NCI-H1417 (cell line): ENCODE results near the gene C1orf198.
A peak's percentile ranks its signal among the peaks of the same experiment; 100 is the strongest.

Experiments used
- DNase-seq, 3 experiments: peaks; one replicate each; lab custom pipeline; 2025; lab: John Stamatoyannopoulos, UW

Gene C1orf198

GRCh38 chr1:230832476-230832875 is 35.8 kb downstream of the C1orf198 start:
- no peak for DNase-seq

DNA sequence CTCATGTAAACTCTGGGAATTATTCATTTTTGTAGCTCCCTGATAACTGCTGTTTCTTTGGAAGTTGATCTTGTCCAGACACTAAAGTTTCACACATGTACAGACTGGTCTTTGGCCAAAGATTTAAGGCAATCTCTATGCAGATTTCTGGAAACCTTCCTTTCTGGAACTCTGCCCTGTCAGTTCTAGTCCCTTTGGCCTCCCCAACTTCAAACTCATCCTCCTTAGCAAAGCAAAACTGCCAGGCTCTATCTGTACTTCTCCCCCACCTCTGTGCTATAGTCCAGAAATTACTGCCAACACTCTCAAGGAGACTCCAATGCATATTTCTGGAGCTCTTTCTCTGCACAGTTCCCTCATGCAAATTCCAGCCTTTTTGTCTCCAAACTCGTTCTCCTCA is 36.5 kb downstream of the C1orf198 start:
- DNase-seq: no peak

GRCh38 chr1:230828421-230828820 is 39.9 kb downstream of the C1orf198 start:
- no peak for DNase-seq

GRCh38 chr1:230827801-230828200 is 40.5 kb downstream of the C1orf198 start:
- DNase-seq: no peak

- DNase-seq: no peak
Measured at GRCh38 chr1:230827081-230827681, 41.1 kb downstream of the C1orf198 start.

DNA sequence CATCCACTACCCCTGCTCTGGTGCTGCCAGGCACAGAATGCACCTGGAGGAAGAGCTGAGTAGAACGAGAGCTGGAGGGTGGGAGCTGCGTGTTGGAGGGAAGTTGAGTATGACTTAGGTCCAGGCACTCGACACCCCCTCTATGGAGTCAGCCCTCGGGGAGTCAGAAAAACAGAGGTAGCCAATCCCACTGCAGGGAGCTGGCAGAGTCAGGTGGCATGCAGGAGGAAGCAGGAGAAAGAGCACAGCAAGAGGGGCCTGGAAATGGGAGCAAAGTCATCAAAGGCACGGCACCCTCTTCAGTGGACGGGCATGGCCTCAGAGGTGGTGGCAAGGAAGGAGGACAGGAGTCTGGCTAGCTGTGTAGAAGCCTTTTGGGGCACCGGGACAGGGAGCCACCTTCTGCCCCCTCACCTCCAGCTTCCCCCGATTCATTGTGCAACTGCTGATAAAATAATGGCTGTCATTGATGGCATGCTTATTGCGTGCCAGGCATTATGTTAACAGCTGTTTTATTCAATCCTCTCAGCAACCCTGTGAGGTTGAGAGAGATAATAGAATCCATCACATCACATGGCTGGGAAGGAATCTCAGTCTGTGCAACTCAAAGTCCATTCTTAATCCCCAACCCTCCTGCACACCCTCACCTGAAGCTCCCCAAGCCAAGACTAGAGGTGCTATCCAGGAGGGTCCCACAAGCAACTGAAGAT is 42.0 kb downstream of the C1orf198 start:
- DNase-seq: no peak

GRCh38 chr1:230825761-230826160 is 42.6 kb downstream of the C1orf198 start:
- no peak for DNase-seq

GRCh38 chr1:230824919-230825721 is 43.2 kb downstream of the C1orf198 start:
- DNase-seq: peak in 1 of 3 experiments; percentile 22

DNA sequence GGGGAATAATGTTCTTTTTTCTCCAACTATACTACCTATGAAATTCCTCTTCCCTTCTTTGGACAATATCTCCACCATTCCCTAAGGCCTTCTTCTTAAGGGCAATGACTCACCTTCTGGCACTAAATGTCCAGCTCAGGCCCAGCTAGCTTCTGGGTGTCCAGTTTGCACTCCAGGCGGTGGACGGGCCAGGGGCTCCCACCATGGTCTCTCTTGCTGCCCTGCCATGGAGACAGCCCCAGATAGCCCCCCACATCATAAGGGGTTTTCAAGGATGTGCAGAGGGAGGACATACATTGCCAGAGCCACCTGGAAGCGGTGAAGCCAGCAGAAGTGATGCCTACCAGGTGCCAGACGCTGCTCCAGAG is 43.8 kb downstream of the C1orf198 start:
- no peak for DNase-seq

DNA sequence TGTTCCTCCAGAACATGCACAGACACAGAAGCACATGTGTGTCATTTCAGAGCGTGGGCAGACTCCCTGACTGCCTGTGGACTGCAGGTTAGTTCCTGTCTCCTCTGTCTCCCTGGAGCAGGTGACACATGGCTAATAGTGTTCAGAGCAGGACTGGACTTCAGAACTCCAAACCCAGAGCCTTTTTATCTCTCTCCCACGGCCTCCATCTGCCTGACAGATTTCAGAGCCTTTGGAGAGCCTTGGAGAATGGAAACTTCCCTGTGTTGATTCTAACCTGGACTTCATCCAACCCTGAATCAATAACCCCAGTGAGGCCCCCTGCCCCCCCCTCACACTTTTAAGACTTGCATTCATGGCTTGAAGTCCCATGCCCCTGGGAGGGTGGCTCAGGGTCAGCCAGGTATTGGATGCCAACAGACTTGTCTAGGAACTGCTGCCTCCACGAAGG is 44.4 kb downstream of the C1orf198 start:
- DNase-seq: no peak

DNA sequence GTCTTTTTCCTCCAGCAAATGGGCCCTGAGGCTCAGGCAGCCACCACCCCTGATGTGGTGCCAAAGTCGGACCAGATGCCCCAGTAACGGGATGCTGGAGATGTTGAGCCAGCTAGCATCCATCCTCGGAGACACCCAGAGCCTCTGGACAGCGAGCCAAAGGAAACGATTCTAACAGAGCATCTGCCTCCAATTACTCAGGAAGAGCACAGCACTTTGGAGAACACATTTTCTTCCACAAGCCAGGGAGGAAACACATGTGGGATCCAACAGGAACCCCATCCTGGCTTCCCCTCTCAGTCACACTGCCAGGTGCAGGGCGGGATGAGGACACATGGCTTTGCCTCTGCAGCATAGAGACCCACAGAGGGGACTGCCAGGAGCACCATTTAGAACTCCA is 44.9 kb downstream of the C1orf198 start:
- DNase-seq: no peak

DNA sequence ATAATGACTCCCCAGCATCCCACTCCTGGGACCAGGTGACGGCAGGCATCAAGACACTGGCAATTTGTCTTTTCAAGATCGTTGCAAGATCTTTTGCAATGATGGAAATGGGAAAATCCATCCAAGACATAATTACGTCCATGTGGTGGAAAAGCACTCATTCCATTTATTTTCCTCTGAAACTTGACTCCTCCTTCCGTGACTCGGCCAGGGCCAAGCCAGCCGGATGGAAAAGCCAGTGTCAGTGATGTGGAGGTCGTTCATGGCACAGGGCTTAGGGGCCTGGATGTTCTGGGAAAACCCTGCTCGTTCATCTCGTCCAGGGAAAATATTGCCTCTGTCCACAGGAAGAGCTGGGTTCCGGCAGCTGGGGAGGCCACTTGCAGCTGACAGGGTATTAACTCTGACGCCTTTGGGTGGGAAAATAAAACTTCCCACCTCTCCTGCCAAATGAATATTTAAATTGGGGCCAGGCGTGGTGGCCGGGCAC is 46.2 kb downstream of the C1orf198 start:
- no peak for DNase-seq

DNA sequence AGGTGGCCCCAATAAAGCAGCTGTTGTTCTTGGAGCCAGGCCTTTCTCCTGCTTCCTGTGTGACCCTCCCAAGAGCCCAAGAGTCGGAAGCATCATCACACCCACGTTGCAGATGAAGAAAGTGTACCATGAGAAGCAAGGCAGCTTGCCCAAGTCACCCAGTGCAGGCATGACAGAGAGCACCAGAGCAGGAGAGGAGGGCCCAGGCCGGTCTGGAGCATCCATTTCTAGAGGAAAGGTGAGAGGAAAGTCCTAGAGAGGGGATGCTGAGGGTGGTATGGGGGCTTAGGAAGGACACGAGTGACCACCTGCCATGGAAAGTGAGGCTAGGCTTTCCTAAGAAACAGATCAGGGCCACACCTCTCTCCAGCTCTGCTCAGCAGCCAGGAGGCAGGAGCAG is 47.0 kb downstream of the C1orf198 start:
- no peak for DNase-seq

- DNase-seq: no peak
Measured at GRCh38 chr1:230820568-230820967, 47.8 kb downstream of the C1orf198 start.

- DNase-seq: no peak
Measured at GRCh38 chr1:230819976-230820375, 48.3 kb downstream of the C1orf198 start.

DNA sequence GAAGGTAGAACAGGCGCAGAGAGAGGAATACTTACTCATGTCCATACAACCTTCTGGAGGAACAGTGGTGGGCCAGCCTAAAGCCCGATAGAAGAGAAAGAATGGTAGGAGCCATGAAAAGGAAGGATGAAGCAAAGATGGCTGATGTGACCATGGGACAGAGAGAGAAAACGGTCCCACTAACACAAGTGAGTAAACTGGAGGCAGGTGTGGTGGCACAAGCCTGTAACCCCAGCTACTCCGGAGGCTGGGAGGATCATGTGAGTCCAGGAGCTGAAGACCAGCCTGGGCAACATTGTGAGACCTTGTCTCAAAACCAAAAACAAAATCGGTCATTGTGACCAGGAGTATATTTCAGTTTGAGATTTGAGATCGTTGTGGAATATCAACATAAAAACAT is 49.4 kb downstream of the C1orf198 start:
- DNase-seq: no peak

DNA sequence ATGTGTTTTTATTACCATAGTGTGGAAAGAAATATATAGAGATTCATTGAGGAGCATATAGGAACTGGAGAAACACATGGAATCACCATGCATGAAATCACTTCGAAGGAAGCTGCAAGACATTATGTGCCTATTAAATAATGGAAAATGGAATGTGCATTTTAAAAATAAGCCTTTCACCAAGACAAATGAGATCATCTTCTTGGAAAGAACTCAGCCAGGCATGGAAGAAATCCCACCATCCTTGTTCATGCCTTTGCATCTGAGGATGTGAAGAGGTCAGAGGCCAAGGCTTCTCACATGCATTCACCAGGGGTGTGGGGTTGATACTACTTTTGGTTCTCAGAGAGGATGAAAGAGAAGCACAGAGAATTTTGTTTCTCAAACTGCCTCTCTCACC is 50.0 kb downstream of the C1orf198 start:
- no peak for DNase-seq

DNA sequence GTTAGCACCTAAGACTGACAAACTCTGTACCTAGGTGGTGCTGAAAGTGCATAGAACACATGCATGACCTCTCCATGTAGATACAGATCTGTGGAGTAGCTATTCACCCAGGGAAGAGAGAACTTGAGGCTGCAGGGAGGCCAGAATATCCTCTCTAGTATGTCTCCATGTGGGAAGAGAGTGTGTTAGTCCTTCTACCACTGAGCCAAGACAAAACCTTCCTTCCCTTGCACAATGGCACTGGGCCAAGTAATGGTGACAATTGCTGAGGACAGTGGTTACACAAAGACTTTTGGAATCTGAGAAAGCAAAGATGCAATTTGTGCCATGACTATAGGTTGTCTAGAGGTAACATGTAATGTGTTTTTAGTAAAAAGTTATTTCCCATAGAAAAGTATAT is 52.3 kb downstream of the C1orf198 start:
- no peak for DNase-seq

DNA sequence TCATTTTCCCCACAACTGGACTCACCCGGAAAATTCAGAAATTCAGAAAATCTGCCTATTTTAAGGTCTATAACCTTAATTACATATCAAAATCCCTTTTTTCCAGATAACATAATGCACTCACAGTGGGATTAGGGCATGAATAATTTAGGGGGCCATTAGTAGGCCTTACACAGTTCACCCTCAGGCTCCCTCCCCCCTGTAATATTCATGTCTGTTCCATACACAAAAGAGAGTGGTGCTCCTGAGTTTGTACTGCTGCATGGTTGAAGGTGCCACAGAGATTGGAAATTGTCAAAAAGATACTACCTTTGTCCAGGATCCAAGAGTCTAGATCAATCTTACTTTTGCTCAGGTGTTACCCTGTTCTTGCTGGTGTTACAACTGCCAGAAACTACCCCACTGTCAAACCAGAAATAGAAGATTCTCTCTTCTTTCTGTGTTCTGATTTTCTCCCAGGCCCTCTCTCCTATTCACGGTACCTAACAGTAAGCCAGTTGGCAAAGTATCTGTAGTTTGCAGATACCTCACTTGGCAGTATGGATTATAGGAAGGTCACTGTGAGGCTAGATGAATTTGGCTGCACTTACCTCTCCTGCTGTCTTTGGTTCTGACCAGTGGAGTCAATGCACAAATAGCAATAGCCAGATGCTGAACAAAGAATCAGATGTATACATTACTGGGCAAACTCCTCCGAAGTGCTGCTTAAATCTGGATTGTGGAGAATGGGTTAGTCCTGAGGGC is 53.2 kb downstream of the C1orf198 start:
- DNase-seq: no peak

DNA sequence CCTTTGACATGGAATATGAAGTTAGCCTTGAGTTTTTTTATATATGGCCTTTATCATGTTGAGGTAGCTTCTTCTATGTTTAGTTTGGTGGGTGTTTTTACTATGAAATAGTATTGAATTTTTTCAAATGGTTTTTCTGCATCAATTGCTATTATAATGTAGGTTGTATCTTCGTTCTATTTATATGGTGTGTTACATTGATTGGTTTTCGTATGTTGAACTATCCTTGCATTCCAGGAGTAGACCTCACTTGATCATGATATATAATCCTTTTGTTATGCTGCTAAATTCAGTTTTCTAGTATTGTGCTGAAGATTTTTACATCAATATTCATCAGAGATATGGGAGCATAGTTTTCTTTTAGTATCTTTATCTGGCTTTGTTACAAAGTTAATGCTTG is 55.8 kb downstream of the C1orf198 start:
- no peak for DNase-seq

GRCh38 chr1:230809256-230809990 is 58.9 kb downstream of the C1orf198 start:
- DNase-seq: no peak
